ENCODE data around the gene GNA15. TPM values are rescaled to one million over a fixed set of nuclear protein-coding genes. Genes with fewer than 3 reads are reported as not detected.

Gene GNA15
- total RNA-seq, 3 donors from 2014 or later = 7.8 to 16.2 (median 8.5) TPM

GRCh38 chr19:3203805-3204645 is 68.2 kb downstream of the GNA15 start:
- H3K9me3 ChIP-seq = no peaks in the 10 kb centered on the region
- H3K27ac ChIP-seq = no peak overlapping the region
- H3K36me3 ChIP-seq = peaks cover 7% of the 10 kb centered on the region
- no peaks in the 10 kb centered on the region for H3K27me3 ChIP-seq
- DNase-seq (ENCODE audit: low spot score in 2 of 2) = no peak
- TF ChIP-seq POLR2A (IDR thresholded peaks at IDR 0.05) (no peak), CTCF (IDR thresholded peaks at IDR 0.05) (no peak), POLR2AphosphoS5 (IDR thresholded peaks at IDR 0.05) (no peak)
- no peak overlapping the region for H3K4me3 ChIP-seq
- no peaks in the 10 kb centered on the region for H3K4me1 ChIP-seq
- intact Hi-C loops (cut with DNase I; ENCODE audit: low total_unique reads) = no loop called here

DNA sequence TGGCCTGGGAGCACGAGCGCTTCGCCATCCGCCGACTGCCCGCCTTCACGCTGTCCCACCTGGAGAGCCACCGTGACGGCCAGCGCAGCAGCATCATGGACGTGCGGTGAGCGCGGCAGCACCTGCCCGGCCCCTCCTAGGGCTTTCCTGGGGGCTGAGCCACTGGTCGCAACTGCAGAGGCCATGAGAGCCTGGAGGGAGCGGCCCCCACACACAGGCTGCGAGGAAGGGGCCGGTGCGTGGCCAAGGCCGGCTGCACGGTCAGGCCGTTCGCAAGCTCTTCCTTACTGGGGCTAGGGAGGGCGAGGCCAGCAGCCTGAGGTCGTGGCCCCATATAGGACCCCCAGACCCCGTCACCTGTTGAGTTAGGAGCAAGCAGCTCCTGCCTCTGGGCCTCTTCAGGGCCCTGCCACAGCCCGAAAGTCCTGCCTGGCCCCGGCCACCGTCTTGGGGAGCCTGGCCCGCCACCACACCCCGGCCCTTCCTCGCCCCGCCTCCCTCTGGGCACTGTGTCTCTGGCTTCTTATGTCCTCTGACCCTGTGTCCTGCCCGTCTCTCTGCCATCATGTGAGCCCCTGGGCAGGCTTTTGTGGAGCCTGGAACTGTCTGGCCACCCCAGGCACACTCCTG is 68.9 kb downstream of the GNA15 start:
- Histone ChIP-seq H3K4me3 (no peak overlapping the region), H3K36me3 (peaks cover 7% of the 10 kb centered on the region), H3K27ac (no peak overlapping the region), H3K9me3 (no peaks in the 10 kb centered on the region), H3K27me3 (no peaks in the 10 kb centered on the region), H3K4me1 (no peaks in the 10 kb centered on the region)
- TF ChIP-seq CTCF (IDR thresholded peaks at IDR 0.05) (no peak), POLR2AphosphoS5 (IDR thresholded peaks at IDR 0.05) (no peak), POLR2A (IDR thresholded peaks at IDR 0.05) (no peak)
- intact Hi-C loops (cut with DNase I; ENCODE audit: low total_unique reads) = loop anchor here (5.0 kb wide), 1 partner anchor 1072 kb away; no protein-coding TSS in a partner anchor
- no peak for DNase-seq (ENCODE audit: low spot score in 2 of 2)

DNA sequence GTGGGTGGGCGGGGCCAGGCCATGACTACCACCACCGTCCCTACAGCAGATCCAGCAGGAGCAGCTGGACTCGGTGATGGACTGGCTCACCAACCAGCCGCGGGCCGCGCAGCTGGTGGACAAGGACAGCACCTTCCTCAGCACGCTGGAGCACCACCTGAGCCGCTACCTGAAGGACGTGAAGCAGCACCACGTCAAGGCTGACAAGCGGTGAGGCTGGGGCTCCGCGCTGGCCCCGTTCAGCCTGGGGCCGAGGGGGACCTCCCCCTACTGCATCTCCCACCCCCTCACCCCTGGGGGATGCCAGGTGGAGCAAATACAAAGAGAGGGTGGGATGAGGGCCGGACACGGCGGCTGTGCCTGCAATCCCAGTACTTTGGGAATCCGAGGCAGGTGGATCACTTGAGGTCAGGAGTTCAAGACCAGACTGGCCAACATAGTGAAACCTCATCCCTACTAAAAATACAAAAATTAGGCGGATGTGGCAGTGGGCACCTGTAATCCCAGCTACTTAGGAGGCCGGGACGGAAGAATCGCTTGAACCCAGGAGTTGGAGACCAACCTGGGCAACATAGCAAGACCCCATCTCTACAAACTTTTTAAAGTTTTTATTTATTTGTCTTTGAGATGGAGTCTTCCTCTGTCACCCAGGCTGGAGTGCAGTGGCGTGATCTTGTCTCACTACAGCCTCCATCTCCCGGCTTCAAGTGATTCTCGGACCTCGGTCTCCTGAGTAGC is 70.6 kb downstream of the GNA15 start:
- intact Hi-C loops (cut with DNase I; ENCODE audit: low total_unique reads) = loop anchor here (5.0 kb wide), 1 partner anchor 1074 kb away; no protein-coding TSS in a partner anchor
- Histone ChIP-seq H3K27me3 (no peaks in the 10 kb centered on the region), H3K36me3 (peaks cover 7% of the 10 kb centered on the region), H3K27ac (no peak overlapping the region), H3K4me3 (no peak overlapping the region), H3K9me3 (no peaks in the 10 kb centered on the region), H3K4me1 (no peaks in the 10 kb centered on the region)
- TF ChIP-seq POLR2AphosphoS5 (IDR thresholded peaks at IDR 0.05) (no peak), POLR2A (IDR thresholded peaks at IDR 0.05) (no peak), CTCF (IDR thresholded peaks at IDR 0.05) (no peak)
- DNase-seq (ENCODE audit: low spot score in 2 of 2) = no peak

- Histone ChIP-seq H3K9me3 (no peaks in the 10 kb centered on the region), H3K4me3 (no peak overlapping the region), H3K4me1 (no peaks in the 10 kb centered on the region), H3K36me3 (peaks cover 7% of the 10 kb centered on the region), H3K27me3 (no peaks in the 10 kb centered on the region), H3K27ac (no peak overlapping the region)
- intact Hi-C loops (cut with DNase I; ENCODE audit: low total_unique reads) = loop anchor here (5.0 kb wide), 1 partner anchor 1075 kb away; no protein-coding TSS in a partner anchor
- TF ChIP-seq POLR2AphosphoS5 (IDR thresholded peaks at IDR 0.05) = no peak
- DNase-seq (ENCODE audit: low spot score in 2 of 2) = no peak
These were observed 71.8 kb downstream of the GNA15 start for GRCh38 chr19:3207461-3208242.

All from breast epithelium (tissue), 4 donors.